ENCODE measurements around the gene ADH1C.

Gene ADH1C

GRCh38 chr4:99315839-99316238 is 36.7 kb downstream of the ADH1C start:
- H3K27me3 ChIP-seq (ENCODE audit: low read depth, low read length): no peaks in the 10 kb centered on the region
- H3K36me3 ChIP-seq (replicated peaks; ENCODE audit: low read depth, low read length): no peaks in the 10 kb centered on the region
- H3K27ac ChIP-seq (ENCODE audit: low read length): no peak overlapping the region
- H4K20me1 ChIP-seq (ENCODE audit: insufficient read depth, low read length): no peaks in the 10 kb centered on the region
- H3K9ac ChIP-seq (ENCODE audit: low read length): no peak overlapping the region
- no peaks in the 10 kb centered on the region for H3K9me3 ChIP-seq (ENCODE audit: insufficient read depth, low read length)
- H3K4me1 ChIP-seq (ENCODE audit: low read length): no peaks in the 10 kb centered on the region
- no peak overlapping the region for H3K4me3 ChIP-seq (ENCODE audit: low read length)
- TF ChIP-seq CTCF (IDR thresholded peaks at IDR 0.05; ENCODE audit: low read depth, low read length) (no peak), EZH2phosphoT487 (IDR thresholded peaks at IDR 0.05; ENCODE audit: low read depth) (no peak)
- no peak overlapping the region for H2AFZ ChIP-seq (ENCODE audit: low read depth, low read length)
- no peaks in the 10 kb centered on the region for H3K79me2 ChIP-seq (ENCODE audit: low read length)
- H3K4me2 ChIP-seq (ENCODE audit: low read length): no peak overlapping the region

GRCh38 chr4:99314211-99314610 is 38.3 kb downstream of the ADH1C start:
- no peaks in the 10 kb centered on the region for H3K9me3 ChIP-seq (ENCODE audit: insufficient read depth, low read length)
- no peaks in the 10 kb centered on the region for H3K79me2 ChIP-seq (ENCODE audit: low read length)
- TF ChIP-seq CTCF (IDR thresholded peaks at IDR 0.05; ENCODE audit: low read depth, low read length): no peak
- no peak for TF ChIP-seq EZH2phosphoT487 (IDR thresholded peaks at IDR 0.05; ENCODE audit: low read depth)
- H3K4me2 ChIP-seq (ENCODE audit: low read length): no peak overlapping the region
- H2AFZ ChIP-seq (ENCODE audit: low read depth, low read length): no peak overlapping the region
- H3K36me3 ChIP-seq (replicated peaks; ENCODE audit: low read depth, low read length): no peaks in the 10 kb centered on the region
- H3K4me3 ChIP-seq (ENCODE audit: low read length): no peak overlapping the region
- H4K20me1 ChIP-seq (ENCODE audit: insufficient read depth, low read length): no peaks in the 10 kb centered on the region
- no peaks in the 10 kb centered on the region for H3K4me1 ChIP-seq (ENCODE audit: low read length)
- H3K9ac ChIP-seq (ENCODE audit: low read length): no peak overlapping the region
- no peaks in the 10 kb centered on the region for H3K27me3 ChIP-seq (ENCODE audit: low read depth, low read length)
- H3K27ac ChIP-seq (ENCODE audit: low read length): no peak overlapping the region

- H3K9ac ChIP-seq (ENCODE audit: low read length): no peak overlapping the region
- no peak for TF ChIP-seq EZH2phosphoT487 (IDR thresholded peaks at IDR 0.05; ENCODE audit: low read depth)
- TF ChIP-seq CTCF (IDR thresholded peaks at IDR 0.05; ENCODE audit: low read depth, low read length): no peak
- H3K79me2 ChIP-seq (ENCODE audit: low read length): no peaks in the 10 kb centered on the region
- H3K27me3 ChIP-seq (ENCODE audit: low read depth, low read length): no peaks in the 10 kb centered on the region
- no peak overlapping the region for H3K27ac ChIP-seq (ENCODE audit: low read length)
- no peak overlapping the region for H3K4me3 ChIP-seq (ENCODE audit: low read length)
- H3K4me2 ChIP-seq (ENCODE audit: low read length): no peak overlapping the region
- H3K9me3 ChIP-seq (ENCODE audit: insufficient read depth, low read length): no peaks in the 10 kb centered on the region
- no peaks in the 10 kb centered on the region for H3K36me3 ChIP-seq (replicated peaks; ENCODE audit: low read depth, low read length)
- no peak overlapping the region for H2AFZ ChIP-seq (ENCODE audit: low read depth, low read length)
- no peaks in the 10 kb centered on the region for H4K20me1 ChIP-seq (ENCODE audit: insufficient read depth, low read length)
- H3K4me1 ChIP-seq (ENCODE audit: low read length): no peaks in the 10 kb centered on the region
Measured at GRCh38 chr4:99310389-99310788, 42.2 kb downstream of the ADH1C start.

- H4K20me1 ChIP-seq (ENCODE audit: insufficient read depth, low read length): no peaks in the 10 kb centered on the region
- no peaks in the 10 kb centered on the region for H3K27me3 ChIP-seq (ENCODE audit: low read depth, low read length)
- no peaks in the 10 kb centered on the region for H3K36me3 ChIP-seq (replicated peaks; ENCODE audit: low read depth, low read length)
- no peak overlapping the region for H3K27ac ChIP-seq (ENCODE audit: low read length)
- TF ChIP-seq EZH2phosphoT487 (IDR thresholded peaks at IDR 0.05; ENCODE audit: low read depth) (no peak), CTCF (IDR thresholded peaks at IDR 0.05; ENCODE audit: low read depth, low read length) (no peak)
- no peaks in the 10 kb centered on the region for H3K9me3 ChIP-seq (ENCODE audit: insufficient read depth, low read length)
- no peak overlapping the region for H3K9ac ChIP-seq (ENCODE audit: low read length)
- no peak overlapping the region for H3K4me2 ChIP-seq (ENCODE audit: low read length)
- no peak overlapping the region for H2AFZ ChIP-seq (ENCODE audit: low read depth, low read length)
- no peaks in the 10 kb centered on the region for H3K4me1 ChIP-seq (ENCODE audit: low read length)
- no peak overlapping the region for H3K4me3 ChIP-seq (ENCODE audit: low read length)
- H3K79me2 ChIP-seq (ENCODE audit: low read length): no peaks in the 10 kb centered on the region
Measured at GRCh38 chr4:99305638-99306400, 46.7 kb downstream of the ADH1C start.
